GM21423 (cell line): ENCODE results near the gene S1PR3.
"Not testable (repeated sequence)": the region's sequence is repeated elsewhere in the genome, so short reads cannot be mapped to it uniquely, and the experiment has no call there.

Source experiments
- ATAC-seq: cut with Tn5 transposase; IDR thresholded peaks from one replicate; pipeline ENCODE4 v1.9.1; 2021; ENCODE audit warnings: mild to moderate bottlenecking, moderate library complexity; ENCODE audit not compliant: unreplicated experiment

The S1PR3 gene

DNA sequence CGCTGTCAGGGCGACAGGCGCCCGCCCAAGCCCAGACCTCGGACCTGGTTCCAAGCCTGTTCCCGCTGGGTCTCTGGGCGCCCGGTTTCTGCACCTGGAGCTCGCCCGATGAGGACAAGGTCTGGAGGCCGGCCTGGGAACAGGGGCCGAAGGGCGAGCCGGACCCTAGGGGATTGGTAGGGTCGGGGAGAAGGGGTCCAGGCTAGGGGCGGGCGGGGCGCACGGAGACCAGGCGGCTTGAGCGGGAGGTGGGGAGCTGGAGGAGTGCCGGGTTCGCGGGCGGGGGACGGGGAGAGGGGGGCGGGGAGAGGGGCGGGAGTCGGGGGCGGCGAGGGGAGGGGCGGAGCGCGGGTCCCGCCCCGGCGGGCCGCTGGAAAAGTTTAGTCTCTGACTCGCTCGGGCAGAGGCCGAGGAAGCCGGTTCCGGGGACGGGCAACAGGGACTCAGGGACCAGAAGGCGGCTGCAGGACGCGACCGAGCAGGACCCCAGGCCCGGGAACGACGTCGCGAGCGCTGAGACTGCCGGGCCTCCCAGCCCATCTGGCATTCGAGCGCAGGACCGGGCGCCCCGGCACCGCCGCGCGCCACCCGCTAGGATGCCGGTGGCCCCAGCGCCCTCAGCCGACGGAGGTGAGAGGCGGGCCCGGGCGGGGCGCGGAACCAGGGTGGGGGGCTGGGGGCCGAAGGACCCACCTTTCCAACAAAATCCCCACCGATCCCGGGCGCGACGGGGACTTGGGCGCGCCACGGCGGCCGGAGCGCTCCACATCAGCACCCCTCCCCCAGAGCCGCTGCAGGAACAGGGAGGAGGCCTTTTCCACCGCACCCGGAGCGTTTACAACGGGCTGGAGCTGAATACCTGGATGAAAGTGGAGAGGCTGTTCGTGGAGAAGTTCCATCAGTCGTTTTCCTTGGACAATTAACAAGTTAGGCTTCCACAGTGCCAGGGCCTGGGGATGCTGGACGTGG is at the start of gene S1PR3:
Gene S1PR3 (plus strand): TSS at position 403 of the 969 bp plus-strand sequence. CDS start 9,733 bp downstream, outside the sequence.
- no peak for ATAC-seq

DNA sequence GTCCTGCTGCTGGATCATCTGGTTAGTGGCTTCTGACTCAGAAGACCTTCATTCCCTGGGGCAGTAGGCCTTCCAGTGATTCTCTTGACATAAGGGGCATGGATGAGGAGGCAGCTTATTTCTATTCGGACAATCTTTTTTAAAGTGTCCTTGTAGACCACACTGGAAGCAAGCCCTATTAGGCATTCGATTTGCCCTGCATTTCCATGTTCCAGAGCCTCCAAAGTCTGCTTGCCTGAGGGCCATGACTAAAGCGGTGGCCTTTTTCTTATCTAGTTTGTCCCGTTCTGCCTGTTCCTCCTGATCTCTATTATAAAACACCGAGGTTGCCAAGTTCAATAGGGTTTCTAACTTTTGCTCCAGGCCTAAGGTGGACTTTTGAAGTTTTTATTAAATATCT is 49.7 kb upstream of the S1PR3 start:
- ATAC-seq = not testable (repeated sequence)

DNA sequence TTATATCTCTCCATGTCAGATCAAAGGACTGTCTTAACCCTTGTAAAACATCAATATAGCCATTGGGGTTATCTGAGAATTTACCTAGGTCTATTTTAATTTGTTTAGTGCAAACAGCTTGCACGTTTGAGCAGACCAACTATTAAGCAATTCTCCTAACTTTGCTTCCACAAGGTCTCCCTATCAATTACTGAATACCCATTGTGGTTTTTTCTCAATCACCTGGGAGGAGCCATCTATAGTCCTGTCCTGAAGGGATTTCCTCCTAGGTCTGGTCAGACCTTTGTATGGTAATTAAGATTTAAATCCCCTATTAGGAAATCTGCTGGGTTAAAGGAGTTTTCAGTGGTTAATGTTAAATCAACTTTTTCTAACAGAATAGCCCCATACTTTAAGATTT is 48.9 kb upstream of the S1PR3 start:
- no peak for ATAC-seq

DNA sequence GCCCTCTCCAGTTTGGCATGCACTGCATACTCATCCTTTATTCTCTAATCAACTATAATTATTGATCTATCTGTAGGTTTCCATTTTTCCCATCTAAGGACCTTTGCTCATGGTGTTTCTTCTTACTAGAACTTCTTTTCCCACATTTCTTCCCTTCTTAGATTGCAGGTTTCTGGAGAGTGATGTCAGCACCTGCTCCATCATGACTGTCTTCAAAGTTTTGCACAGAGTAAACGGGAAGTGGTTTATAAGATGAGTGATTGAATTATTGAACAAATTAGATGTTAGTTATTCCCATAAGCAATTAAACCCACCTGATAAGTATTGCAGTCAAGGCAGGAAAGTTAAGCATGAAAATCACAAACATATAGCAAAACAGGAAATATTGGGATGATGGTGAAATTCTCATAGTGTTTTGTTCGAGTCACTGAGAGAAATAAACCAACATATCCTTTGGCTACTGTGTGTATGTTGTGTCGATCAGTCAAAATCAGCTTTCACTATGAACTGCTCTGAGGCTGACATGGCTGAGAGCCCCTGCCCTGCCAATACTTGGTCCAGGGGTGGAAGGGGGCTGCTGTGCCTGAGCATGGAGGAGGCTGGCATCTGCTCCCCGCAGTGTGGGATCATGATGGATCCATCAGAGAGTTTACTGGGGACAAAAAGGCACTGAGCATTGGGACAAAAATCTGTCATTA is 45.5 kb upstream of the S1PR3 start:
- ATAC-seq = no peak

DNA sequence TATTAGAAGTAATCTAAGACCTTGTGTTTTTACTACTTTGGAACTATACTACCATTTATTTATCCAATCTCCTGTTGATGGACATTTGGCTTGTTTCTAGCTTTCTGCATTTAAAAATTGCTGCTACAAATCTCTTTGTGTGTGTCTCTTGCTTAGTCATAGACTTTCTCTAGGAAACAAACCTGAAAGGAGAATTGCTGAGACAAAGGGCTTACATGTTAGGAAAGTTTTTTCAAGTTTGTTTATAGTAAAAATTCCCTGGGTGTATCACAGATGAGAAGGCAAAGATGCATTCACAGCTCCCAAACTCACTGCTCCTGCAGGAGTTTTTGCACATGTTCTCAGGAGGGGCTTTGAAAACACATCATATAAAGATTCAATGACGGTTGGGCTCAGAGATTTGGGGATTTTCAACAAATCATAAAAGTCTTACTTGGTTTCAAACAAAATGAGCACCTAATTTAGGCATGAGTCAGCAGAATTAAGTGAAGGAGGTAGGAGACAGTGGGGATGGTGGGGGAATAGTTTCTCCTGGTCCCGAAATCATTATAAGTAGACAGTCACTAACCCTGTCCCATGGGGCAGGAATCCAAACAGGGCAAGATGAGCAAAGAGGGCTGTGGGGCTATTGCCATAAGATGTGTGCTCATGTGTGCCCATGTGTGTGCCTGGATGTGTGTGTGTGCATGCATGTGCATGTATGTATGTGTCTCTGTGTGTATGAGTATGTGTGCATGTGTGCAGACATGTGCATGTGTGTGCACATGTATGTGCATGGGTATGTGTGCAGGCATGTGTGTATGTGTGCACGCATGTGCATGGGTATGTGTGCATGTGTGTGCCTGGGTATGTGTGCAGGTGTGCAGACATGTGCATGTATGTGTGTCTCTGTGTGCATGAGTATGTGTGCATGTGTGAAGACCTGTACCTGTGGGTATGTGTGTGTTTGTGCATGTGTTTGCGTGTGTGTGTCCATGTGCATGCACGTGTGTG is 43.4 kb upstream of the S1PR3 start:
- ATAC-seq = no peak

DNA sequence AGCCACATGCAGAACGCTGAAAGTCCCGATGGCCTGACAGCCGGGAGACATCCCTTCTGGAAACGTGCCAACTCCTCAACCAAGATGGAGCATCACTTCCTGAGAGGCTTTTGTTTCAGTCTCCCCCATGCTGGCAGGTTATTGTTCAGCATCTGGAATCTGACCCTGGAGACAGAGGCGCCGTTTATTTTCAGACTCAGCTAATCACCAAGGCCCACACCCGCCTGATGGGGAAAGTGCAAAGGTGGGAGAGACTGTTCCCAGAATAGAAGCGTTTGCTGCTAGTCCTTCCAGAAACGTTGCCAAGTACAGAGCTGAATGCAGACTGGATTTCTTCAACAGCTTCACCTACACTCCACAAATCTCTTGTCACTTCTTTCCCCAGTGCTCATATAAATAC is 41.8 kb upstream of the S1PR3 start:
- ATAC-seq = no peak

DNA sequence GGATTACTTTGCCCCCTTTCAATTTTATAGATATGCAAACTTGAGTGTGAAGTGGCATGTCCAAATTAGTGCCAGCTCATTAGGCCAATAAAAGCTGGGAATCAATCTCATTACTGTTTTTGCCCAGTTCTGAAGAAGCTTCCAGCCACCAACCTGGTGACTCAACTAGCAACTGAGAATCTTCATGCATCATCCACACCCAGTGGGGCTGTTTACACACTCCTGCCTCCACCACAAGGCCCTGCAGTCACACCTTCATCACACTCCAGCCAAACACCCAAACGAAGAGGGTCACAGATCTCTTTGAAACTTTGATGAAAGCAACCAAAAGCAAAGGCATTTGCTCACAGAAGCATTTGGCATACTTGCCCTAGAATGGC is 41.3 kb upstream of the S1PR3 start:
- no peak for ATAC-seq

DNA sequence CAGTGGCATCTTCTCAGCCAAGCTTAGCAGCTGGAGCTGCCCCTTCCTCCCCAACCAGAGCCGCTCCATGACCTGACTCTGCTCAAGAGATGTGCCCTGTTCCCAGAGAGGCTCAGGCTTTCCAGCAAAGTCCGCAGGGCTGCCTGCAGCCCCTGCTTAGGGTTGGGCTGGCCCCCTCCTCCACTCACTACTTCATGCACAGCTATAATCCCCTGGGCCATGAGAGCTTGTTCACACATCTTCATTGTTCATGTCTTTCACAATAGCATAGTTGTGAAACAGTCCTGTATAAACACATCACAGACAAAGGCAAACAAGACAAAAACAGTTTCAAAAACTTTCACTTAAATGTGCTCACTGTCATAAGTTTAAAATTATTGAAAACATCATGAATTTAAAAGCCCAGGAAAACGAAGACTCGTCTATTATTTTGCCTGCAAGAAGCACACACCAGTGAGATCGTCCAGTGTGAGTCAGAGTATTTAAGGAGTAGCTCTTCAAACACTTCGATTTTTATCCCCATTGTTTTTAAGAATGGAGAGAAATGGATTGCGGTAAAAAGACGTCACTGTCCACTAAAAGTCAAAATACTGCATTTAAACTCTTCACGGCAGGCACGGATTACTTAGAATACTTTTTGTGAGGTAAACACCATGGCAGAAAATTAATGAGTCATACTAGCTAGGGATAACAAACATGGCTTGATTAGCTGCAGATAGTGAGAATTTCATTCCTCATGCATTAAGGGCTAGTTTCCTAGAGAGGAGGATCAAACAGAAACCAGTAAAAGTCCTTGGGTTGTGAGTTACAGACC is 40.7 kb upstream of the S1PR3 start:
- ATAC-seq = no peak

DNA sequence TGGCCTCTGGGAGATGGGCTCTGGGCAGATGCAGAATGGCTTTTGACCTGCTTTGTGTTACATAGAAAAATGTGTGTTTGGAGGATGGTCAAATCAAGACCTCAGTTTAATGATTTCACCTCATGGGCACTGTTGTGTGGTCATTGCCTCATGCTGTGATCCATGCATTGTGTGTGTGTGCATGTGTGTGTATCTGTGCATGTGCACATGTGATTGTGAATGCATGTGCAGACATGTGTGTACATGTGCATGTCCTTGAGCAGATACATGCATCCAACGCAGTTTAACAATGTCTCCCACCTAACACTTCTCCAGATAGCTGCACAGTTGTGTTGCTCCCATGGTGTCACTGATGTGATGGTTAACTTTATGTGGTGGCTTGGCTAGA is 40.1 kb upstream of the S1PR3 start:
- ATAC-seq = no peak

DNA sequence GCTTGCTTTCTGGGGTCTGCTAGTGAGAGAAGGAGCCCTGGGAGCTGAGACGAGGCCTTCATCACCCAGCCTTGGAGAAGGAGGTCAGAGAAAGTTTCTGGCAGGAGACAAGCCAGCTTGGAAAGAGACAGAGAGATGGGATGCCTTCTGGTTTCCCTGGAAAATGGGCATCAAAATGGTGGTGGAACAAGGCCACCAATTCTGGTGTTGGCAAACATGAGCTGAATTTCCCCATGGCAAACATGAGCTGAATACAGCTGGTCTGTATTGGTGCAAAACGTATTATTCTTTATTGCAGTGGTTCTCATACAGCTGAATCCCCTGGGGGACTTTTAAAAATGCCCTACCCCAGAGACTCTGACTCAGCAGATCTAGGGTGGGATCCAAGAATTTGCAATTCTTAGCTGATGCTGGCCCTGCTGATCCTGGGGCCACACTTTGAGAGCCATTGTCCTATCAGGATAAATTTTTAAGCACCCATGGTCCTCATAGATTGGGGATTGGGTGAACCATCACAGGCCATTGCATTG is 39.1 kb upstream of the S1PR3 start:
- ATAC-seq = no peak

DNA sequence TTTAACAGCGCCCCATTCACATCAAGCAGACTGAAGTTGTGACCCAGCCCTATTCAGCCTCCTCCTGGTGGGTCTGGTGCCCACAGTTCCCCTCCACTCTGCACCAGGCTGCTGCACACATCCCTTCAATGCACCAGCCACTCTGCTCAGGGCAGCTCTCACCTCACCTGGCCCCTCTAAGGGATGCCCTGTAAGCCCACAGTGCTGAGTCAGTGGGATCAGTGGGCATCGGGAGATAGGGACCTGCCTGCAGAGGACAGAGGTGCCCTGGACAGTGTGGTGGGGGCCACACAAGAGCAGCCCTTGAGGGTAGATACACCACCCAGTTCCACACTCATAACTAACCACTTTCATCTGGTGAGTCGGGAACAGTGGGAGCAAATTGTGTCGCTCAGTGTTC is 38.3 kb upstream of the S1PR3 start:
- ATAC-seq = no peak

DNA sequence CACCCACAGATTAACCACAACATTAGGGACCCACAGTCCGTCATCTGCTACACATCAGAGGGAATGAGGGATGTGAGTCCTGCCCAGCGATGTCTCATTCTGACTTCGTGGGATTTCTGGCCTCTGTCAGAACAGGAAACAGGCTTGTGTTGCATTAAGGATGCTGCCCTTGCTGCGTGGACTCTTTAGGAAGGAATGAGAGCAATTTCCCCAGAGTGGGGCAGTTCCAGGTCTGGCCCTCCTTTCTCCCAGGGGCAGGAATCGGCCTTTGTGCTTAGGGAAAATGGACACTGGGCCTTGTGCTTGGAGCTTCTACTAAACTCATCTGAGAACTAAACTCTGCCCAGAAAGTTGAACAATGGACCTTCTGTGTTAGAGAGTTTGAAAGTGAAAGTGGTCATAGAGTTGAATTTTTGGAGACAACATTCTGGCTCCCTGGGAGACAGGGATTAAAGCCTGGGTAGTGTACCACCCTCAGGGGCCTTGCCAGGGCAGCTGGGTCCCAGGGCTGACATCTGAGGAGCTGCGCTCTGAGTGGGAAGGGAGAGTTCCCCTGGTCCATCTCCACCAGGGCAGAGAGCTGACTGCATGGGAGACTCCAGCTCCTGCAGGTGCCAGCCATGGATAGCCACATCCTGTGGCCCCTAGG is 37.8 kb upstream of the S1PR3 start:
- no peak for ATAC-seq

DNA sequence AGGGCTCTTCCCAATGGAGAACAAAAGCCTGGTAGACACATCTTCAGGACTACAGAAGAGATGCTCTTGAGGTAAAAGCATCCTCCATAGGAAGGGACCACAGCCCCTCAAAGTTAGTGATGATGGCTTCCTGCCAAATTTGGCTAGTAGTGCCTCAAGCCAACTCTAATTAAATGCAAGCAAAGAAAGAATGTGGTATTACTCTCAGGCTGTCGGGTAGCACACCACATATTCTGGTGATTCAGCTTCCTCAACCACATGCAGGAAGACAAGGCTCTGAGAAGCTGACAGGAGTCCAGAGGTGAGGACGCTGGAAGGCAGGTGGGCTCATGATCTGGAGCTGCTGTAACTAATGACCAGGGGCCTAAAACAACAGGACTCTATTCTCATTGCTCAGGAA is 37.2 kb upstream of the S1PR3 start:
- ATAC-seq = no peak

DNA sequence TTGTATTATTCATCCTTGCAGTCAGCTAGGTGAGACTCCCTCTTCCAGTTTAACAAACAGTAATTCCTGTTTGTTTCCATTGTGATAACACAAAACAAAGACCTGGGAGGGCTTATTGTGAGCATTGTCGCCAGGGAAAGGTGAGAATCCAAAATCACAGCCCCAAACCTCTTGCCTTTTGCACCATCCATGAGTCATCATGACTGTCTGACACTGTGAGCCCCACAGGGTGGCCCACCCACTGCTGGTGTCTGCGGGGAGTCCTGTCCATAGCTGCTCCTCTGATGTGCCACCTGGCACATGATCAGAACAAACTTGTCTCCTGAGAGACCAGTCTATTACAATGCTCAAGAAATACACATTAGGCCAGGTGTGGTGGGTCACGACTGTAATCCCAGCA is 33.7 kb upstream of the S1PR3 start:
- no peak for ATAC-seq

DNA sequence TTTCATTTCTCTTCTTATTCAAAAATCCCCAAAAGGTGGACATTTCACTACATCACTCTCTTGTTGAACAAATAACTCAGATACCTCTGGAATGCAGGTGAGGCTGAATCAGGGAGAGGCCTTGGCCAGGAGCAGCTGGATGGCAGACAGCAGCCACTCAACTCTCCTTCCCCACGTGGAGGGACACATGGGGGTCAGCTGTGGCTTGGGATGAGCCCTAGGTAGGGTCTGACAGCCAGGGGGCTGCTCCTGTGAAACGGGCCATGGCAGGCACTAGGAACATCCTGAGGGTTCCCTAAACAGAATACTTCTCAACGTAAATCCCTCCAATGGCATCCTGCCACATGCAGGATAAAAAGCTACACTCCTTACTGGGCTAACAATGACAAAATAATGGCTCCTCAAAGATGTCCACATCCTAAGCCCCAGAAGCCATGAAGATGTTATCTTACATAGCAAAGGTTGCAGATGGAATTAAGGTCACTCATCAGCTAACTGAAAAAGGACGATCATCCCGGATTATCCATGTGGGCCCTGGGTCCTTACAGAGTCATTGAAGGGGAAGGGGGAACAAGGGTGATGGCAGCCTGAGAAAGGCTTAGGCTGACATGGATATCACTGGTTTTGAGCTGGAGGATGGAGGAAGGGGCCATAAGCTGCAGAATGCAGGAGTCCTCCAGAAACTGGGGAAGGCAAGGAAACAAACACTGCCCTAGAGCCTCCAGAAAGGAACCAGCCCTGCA is 31.4 kb upstream of the S1PR3 start:
- no peak for ATAC-seq

DNA sequence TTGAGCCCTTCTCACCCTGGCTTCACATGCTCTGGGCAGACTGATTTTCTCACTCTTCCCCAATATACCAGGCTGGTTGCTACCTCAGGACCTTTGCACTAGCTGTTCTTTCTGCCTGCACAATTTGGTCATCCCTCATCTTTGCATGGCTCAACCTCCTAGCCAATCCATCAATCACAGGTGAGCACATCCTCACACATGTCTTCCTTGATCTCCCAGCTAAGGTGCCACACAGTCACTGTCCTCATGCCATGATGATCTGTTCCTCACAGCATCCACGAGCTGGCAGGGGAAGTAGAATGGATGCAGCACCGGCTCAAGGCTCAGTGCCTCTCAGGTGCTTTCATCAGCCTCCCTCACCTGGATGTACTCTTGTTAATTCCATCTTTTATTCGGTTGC is 30.6 kb upstream of the S1PR3 start:
- no peak for ATAC-seq

DNA sequence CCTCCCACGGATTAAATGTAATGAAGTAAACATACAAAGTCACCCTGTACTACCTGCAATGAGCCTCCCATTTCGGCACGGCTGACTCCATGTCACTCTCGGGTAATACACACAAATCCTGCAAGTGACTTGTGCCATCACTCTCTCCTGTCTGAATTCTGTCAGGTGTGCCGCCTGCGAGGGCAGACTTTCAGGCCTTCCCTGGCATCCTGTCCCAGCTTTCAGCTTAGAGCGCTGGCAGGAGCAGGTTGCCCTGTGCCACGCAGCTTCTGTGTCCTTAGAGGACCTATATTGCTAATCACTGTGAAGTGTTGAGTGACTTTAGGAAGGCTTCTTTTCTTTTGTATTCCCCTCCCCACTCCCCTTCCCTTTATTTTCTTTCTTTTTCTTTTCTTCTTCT is 25.8 kb upstream of the S1PR3 start:
- ATAC-seq = no peak

DNA sequence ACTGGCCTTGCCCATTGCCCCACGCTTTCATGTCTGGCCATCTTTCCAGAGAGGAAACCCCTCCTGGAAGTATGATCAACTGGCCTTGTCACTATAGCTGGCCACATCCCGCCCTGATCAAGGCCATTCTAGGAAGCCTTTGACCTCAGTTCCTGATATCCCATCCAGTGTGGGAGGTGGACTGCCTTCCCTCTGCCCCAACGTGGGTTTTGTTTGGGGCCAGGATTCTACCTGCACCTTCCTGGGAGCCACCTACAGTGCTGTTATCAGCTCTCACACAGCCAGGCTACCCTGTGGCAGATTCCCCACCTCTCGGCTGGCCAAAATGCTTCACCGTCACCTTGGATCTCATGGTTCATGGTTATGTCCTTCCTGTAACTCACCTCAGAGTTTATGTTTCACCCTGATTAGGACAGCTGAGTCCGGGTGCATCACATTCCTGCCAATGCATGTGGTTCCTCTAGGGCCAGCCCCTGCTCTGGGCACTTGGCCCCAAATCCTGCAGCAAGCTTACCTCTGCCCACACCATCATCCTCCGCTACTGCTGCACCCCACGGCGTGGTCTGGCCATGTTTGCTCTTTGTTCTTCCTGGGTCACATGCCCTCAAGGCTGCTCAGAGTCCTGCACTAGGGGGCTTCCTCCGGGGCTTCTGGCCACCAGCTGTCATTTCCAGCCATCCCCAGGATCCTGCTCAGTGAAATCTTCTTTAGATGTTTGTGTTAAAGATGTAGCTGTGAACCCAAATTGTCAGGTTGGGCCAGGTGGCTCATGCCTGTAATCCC is 24.2 kb upstream of the S1PR3 start:
- ATAC-seq = no peak
